T-cell (primary cell): Measurements from ENCODE around the gene DYNC2H1. TPM values are rescaled to one million over a fixed set of nuclear protein-coding genes. Genes with fewer than 3 reads are reported as not detected.

Source experiments
- ATAC-seq, 4 experiments: fragments of 200-7000 bp in 3 of 4; fragments of 150-1000 bp in 1 of 4; cut with Tn5 transposase; replicated peaks in 1 of 4; 1 replicate in 3 of 4; 2 replicates in 1 of 4; pipeline ENCODE4 v1.10.0; 2021; ENCODE audit warnings: moderate library complexity in 3 of 4, mild to moderate bottlenecking in 2 of 4, moderate number of reproducible peaks in 1 of 4
- CTCF ChIA-PET, 2 donors: fragments of 300-600 bp; sonication (Branson Sonifier 250); formaldehyde crosslinking; loops; one replicate each; lab custom pipeline; 2022; ENCODE audit warnings: antibody characterized with exemption in 2 of 2; lab: Charles Lee
- POLR2A ChIA-PET, 2 donors: fragments of 300-600 bp; sonication (Branson Sonifier 250); formaldehyde crosslinking; loops; one replicate each; lab custom pipeline; 2022; ENCODE audit warnings: antibody characterized with exemption in 2 of 2; lab: Charles Lee
- DNase-seq, 35 experiments: peaks; one replicate each; pipeline versions ENCODE4 v3.0.0 to v3.0.0-alpha.2; 2013 to 2023
- H3K27ac ChIP-seq: one replicate; pipeline ENCODE4 v1.5.1; 2013; ENCODE audit warnings: low read length
- H3K27me3 ChIP-seq, 2 experiments: replicated peaks in 1 of 2; 1 replicate in 1 of 2; 2 replicates in 1 of 2; pipeline versions ENCODE4 v1.6.1 to v1.7.0; 2013; ENCODE audit warnings: low read length in 1 of 2, mixed read lengths in 1 of 2; ENCODE audit not compliant: control insufficient read depth in 2 of 2, insufficient read depth in 2 of 2; ENCODE audit errors: extremely low read depth in 1 of 2
- H3K36me3 ChIP-seq, 2 donors: 1 replicate in 1 of 2; 2 replicates in 1 of 2; pipeline versions ENCODE4 v1.6.1 to v1.7.0; 2013; ENCODE audit warnings: low read length in 1 of 2; ENCODE audit not compliant: control insufficient read depth in 2 of 2, insufficient read depth in 1 of 2; ENCODE audit errors: extremely low read depth in 1 of 2
- H3K4me1 ChIP-seq, 2 experiments: 1 replicate in 1 of 2; 2 replicates in 1 of 2; pipeline versions ENCODE4 v1.6.1 to v1.7.0; 2013; ENCODE audit warnings: low read length in 2 of 2, mixed read lengths in 1 of 2; ENCODE audit not compliant: insufficient read depth in 2 of 2, control insufficient read depth in 1 of 2; ENCODE audit errors: extremely low read depth in 1 of 2
- H3K4me3 ChIP-seq, 2 donors: 1 replicate in 1 of 2; 2 replicates in 1 of 2; pipeline versions ENCODE4 v1.5.1 to v1.7.0; 2013; ENCODE audit warnings: mild to moderate bottlenecking in 2 of 2, low read length in 1 of 2, moderate library complexity in 1 of 2; ENCODE audit not compliant: control insufficient read depth in 1 of 2; ENCODE audit errors: extremely low read depth in 1 of 2
- H3K9me3 ChIP-seq: 2 replicates; pipeline ENCODE4 v1.7.0; 2013
- H3K27ac Mint-ChIP-seq, 2 donors: one replicate each; pipeline ENCODE4 v1.8.0; 2020 to 2021; ENCODE audit warnings: mild to moderate bottlenecking in 2 of 2, mixed read lengths in 2 of 2
- H3K27me3 Mint-ChIP-seq, 2 donors: one replicate each; pipeline ENCODE4 v1.8.0; 2021 to 2022; ENCODE audit warnings: mixed read lengths in 2 of 2
- H3K36me3 Mint-ChIP-seq: one replicate; pipeline ENCODE4 v1.8.0; 2021; ENCODE audit warnings: mixed read lengths
- H3K4me1 Mint-ChIP-seq, 3 donors: one replicate each; pipeline ENCODE4 v1.8.0; 2020 to 2022; ENCODE audit warnings: mixed read lengths in 3 of 3, mild to moderate bottlenecking in 1 of 3
- H3K4me3 Mint-ChIP-seq, 3 donors: one replicate each; pipeline ENCODE4 v1.8.0; 2020 to 2022; ENCODE audit warnings: mild to moderate bottlenecking in 3 of 3, mixed read lengths in 3 of 3, moderate library complexity in 3 of 3
- H3K9me3 Mint-ChIP-seq, 3 donors: one replicate each; pipeline ENCODE4 v1.8.0; 2020 to 2022; ENCODE audit warnings: mixed read lengths in 3 of 3
- WGBS: methylation state at CpG from one replicate; pipeline ENCODE4 v1.1.5; 2013; ENCODE audit warnings: missing lambda C conversion rate; ENCODE audit not compliant: insufficient coverage; 5-methylcytosine and 5-hydroxymethylcytosine counted together
- total RNA-seq, 35 experiments: library from RNA in 6 of 35; stranded (reverse) in 6 of 35; fragments of 120-200 nt in 1 of 35; gene quantifications; one replicate each; pipeline versions ENCODE4 v1.2.1 to v1.2.4 and lab custom pipeline; 2013 to 2026

Gene DYNC2H1
- total RNA-seq, 5 donors from 2014 or later (not counting 1 experiment from before 2014, with no cell fraction given): 2.6 to 4.4 (median 3.2) TPM

DNA sequence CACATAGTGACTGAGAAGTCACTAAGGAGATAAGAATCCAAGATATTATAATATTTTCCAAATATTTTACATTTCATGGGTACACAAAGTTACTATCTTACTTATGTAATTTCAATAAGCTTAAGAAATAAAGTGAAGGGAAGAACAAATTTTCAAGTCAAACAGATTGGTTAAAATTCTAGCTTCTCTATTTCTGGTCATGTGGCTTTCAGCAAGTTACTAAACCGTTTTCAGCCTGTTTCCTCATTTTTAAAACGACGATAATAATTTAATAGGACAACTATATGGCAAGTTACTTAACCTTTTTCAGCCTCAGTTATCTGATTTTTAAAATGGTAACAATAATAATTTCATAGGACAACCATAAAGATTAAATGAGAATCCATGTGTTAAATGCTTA is 32.9 kb upstream of the DYNC2H1 start:
- DNase-seq (no peak), ATAC-seq (no peak)
- no peaks in the 10 kb centered on the region for H3K9me3 Mint-ChIP-seq
- no CpG with 5 or more reads among the region's 3 CpGs for WGBS
- H3K9me3 ChIP-seq: no peaks in the 10 kb centered on the region
- POLR2A ChIA-PET: no interaction called here
- CTCF ChIA-PET: interaction anchor here in 1 of 2 donors (1.5 kb wide), 1 partner anchor 9 kb away, joined by 4 read pairs; no protein-coding TSS in a partner anchor
- no peak overlapping the region for H3K4me3 Mint-ChIP-seq
- H3K27me3 Mint-ChIP-seq: no peaks in the 10 kb centered on the region
- H3K4me1 Mint-ChIP-seq: peaks cover 0 to 7% (median 6%) of the 10 kb centered on the region in 3 donors
- no peak overlapping the region for H3K27ac ChIP-seq
- H3K27ac Mint-ChIP-seq: no peak overlapping the region
- peaks cover 58% of the 10 kb centered on the region for H3K36me3 Mint-ChIP-seq
- no peaks in the 10 kb centered on the region for H3K4me1 ChIP-seq
- H3K27me3 ChIP-seq: no peaks in the 10 kb centered on the region
- no peak overlapping the region for H3K4me3 ChIP-seq
- H3K36me3 ChIP-seq: peaks cover 0 to 27% of the 10 kb centered on the region in 2 donors

DNA sequence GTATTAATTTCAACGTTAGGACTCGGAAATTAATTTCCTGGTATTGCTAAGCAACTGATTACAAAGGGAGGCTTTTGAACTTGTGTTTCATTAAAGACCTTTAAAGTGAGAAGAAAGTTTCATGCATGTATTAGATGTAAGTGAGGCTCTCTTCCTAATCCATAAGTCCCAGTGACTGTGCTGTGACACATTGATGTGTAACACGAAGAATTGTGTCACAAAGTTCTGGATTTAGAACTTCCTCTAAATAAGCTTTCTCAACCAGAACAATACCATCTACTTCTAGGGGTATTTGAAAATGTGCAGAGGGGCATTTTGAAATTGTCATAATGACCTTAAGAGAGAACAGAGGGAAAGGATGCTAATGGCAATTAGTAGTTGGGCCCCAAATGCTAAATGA is 31.7 kb upstream of the DYNC2H1 start:
- Histone ChIP-seq H3K4me1 (no peaks in the 10 kb centered on the region), H3K27ac (no peak overlapping the region), H3K4me3 (no peak overlapping the region), H3K27me3 (no peaks in the 10 kb centered on the region), H3K9me3 (no peaks in the 10 kb centered on the region), H3K36me3 (peaks cover 0 to 32% of the 10 kb centered on the region in 2 donors)
- Mint-ChIP-seq H3K4me1 (peaks cover 0 to 4% (median 2%) of the 10 kb centered on the region in 3 donors), H3K27me3 (no peaks in the 10 kb centered on the region), H3K36me3 (peaks cover 56% of the 10 kb centered on the region), H3K9me3 (no peaks in the 10 kb centered on the region), H3K27ac (no peak overlapping the region), H3K4me3 (no peak overlapping the region)
- no CpG with 5 or more reads among the region's 3 CpGs for WGBS
- POLR2A ChIA-PET: interaction anchor here in 1 of 2 donors (0.6 kb wide), 1 partner anchor 13 kb away, joined by 3 read pairs; no protein-coding TSS in a partner anchor
- CTCF ChIA-PET: interaction anchor here in 1 of 2 donors (1.1 to 1.5 kb wide), 2 partner anchors 8 to 15 kb away, joined by 4 read pairs; no protein-coding TSS in a partner anchor
- ATAC-seq: no peak
- DNase-seq: no peak

DNA sequence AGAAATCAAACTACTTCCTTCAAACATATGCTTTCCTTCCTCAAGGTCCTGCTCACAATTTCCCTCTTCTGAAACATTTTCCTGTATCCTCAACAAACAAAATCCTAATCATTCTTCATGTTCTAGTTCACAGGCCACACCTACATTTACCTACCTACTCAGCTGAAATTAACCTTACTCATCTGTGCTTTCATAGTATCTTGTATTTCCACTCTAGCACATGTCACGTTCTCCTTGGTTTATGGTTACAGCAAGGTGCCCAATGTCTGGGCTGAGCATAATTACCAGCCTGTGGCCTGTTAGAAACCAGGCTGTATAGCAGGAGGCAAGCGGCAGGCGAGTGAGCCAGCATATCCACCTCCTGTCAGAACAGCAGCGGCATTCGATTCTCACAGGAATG is 30.5 kb upstream of the DYNC2H1 start:
- H3K9me3 ChIP-seq: no peaks in the 10 kb centered on the region
- ChIA-PET POLR2A (no interaction called here), CTCF (no interaction called here)
- ATAC-seq (no peak), DNase-seq (no peak)
- Mint-ChIP-seq H3K27me3 (no peaks in the 10 kb centered on the region), H3K36me3 (peaks cover 50% of the 10 kb centered on the region), H3K4me1 (peaks cover 0 to 2% (median 0%) of the 10 kb centered on the region in 3 donors), H3K9me3 (no peaks in the 10 kb centered on the region), H3K4me3 (no peak overlapping the region), H3K27ac (no peak overlapping the region)
- no peaks in the 10 kb centered on the region for H3K4me1 ChIP-seq
- H3K36me3 ChIP-seq: peaks cover 0 to 35% of the 10 kb centered on the region in 2 donors
- H3K27me3 ChIP-seq: no peaks in the 10 kb centered on the region
- H3K27ac ChIP-seq: no peak overlapping the region
- H3K4me3 ChIP-seq: no peak overlapping the region
- 97% methylated on average over 3 of the region's 5 CpGs for WGBS

DNA sequence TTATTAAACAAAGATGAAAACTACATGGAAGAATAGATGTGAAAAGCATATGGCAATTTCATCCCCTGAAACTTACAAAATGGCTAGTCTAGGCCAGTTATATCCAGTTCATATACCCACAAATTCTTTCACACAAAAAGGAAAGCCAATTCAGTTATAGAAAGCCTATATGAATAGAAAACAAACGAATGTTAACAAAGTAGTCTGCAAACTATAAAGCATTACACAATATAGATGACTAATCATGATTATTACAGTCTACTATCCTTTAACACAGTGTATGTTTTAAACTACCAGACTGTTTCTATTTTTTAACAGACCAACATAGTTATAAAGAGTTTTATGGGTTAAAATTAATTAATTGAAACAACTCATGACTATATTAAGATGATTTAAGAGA is 29.4 kb upstream of the DYNC2H1 start:
- Mint-ChIP-seq H3K27ac (no peak overlapping the region), H3K4me3 (no peak overlapping the region), H3K27me3 (no peaks in the 10 kb centered on the region), H3K9me3 (no peaks in the 10 kb centered on the region), H3K4me1 (peaks cover 0 to 4% (median 0%) of the 10 kb centered on the region in 3 donors), H3K36me3 (peaks cover 43% of the 10 kb centered on the region)
- no peak overlapping the region for H3K27ac ChIP-seq
- WGBS: no CpG with 5 or more reads among the region's 1 CpG
- no peaks in the 10 kb centered on the region for H3K9me3 ChIP-seq
- H3K36me3 ChIP-seq: peaks cover 0 to 39% of the 10 kb centered on the region in 2 donors
- no peak for ATAC-seq
- no peak for DNase-seq
- H3K4me1 ChIP-seq: no peaks in the 10 kb centered on the region
- ChIA-PET CTCF (no interaction called here), POLR2A (no interaction called here)
- no peak overlapping the region for H3K4me3 ChIP-seq
- H3K27me3 ChIP-seq: no peaks in the 10 kb centered on the region

DNA sequence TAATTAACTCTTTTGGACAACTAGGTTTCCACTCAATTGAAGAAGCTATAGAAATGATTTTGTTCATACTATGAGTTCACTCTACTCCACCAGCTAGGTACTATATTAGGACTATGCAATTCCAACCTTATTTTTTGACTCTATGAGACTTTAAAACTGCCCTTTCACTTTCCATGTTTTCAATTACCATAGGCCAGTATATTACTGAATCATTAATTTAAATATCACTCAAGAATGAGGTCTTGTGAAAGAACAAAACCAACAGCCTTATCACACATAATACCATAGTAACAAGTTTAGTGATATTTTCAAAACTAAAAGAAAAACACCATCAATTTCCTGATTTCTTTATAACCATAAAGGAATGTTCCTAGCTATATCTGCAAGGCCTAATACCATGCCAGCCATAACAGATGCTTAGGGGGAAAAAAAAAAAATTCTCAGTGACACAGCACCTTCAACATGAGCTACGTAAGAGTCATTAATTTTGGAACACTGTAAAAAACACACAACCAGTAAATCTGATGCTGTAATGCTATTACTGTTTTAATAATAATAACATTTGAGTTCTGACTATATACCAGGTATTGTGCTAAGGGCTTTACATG is 23.4 kb upstream of the DYNC2H1 start:
- Mint-ChIP-seq H3K4me1 (peaks cover 29 to 37% (median 33%) of the 10 kb centered on the region in 3 donors), H3K27ac (no peak overlapping the region), H3K27me3 (no peaks in the 10 kb centered on the region), H3K4me3 (no peak overlapping the region), H3K36me3 (peaks cover 20% of the 10 kb centered on the region), H3K9me3 (no peaks in the 10 kb centered on the region)
- Histone ChIP-seq H3K27ac (no peak overlapping the region), H3K27me3 (no peaks in the 10 kb centered on the region), H3K4me3 (no peak overlapping the region), H3K36me3 (peaks cover 0 to 24% of the 10 kb centered on the region in 2 donors), H3K9me3 (no peaks in the 10 kb centered on the region), H3K4me1 (peaks cover 5 to 10% of the 10 kb centered on the region in 2 experiments)
- CTCF ChIA-PET: interaction anchor here in 1 of 2 donors (1.6 kb wide), 1 partner anchor 9 kb away, joined by 4 read pairs; no protein-coding TSS in a partner anchor
- DNase-seq (no peak), ATAC-seq (no peak)
- WGBS: no CpG with 5 or more reads among the region's 1 CpG
- POLR2A ChIA-PET: interaction anchor here (0.6 kb wide), 2 partner anchors 17 to 34 kb away, joined by 3 to 5 read pairs; no protein-coding TSS in a partner anchor

DNA sequence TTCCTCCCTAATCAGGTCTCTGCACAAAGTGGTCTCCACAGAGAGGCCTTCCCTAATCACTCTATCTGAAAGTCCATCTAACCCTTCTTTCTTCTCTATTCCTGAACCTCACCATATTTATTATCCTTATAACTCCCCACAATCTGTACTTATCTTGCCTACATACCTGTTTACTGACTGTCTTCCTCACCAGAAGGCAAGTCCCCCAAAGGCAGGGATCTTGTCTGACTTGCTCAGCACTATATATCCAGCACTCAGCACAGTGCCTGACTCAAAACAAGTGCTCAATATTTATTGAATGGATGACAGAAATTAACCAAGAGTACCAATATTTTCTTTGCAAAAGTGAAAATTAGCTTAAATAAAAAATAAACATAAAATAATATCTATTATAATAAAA is 22.8 kb upstream of the DYNC2H1 start:
- H3K27me3 Mint-ChIP-seq: no peaks in the 10 kb centered on the region
- H3K9me3 Mint-ChIP-seq: no peaks in the 10 kb centered on the region
- peak overlapping the region in 1 of 2 donors; percentile 29 for H3K27ac Mint-ChIP-seq
- CTCF ChIA-PET: interaction anchor here in 1 of 2 donors (1.6 kb wide), 1 partner anchor 10 kb away, joined by 4 read pairs; no protein-coding TSS in a partner anchor
- Histone ChIP-seq H3K9me3 (no peaks in the 10 kb centered on the region), H3K27me3 (no peaks in the 10 kb centered on the region), H3K36me3 (peaks cover 0 to 24% of the 10 kb centered on the region in 2 donors), H3K4me3 (no peak overlapping the region), H3K27ac (no peak overlapping the region), H3K4me1 (peaks cover 8 to 13% of the 10 kb centered on the region in 2 experiments)
- H3K4me1 Mint-ChIP-seq: peaks cover 33 to 40% (median 37%) of the 10 kb centered on the region in 3 donors
- H3K4me3 Mint-ChIP-seq: no peak overlapping the region
- no peak for DNase-seq
- POLR2A ChIA-PET: interaction anchor here (0.6 kb wide), 2 partner anchors 18 to 34 kb away, joined by 3 to 5 read pairs; no protein-coding TSS in a partner anchor
- H3K36me3 Mint-ChIP-seq: peaks cover 20% of the 10 kb centered on the region
- no peak for ATAC-seq
